COR-L47 (cell line): Measurements from ENCODE around the gene EPS15.
"Not testable (repeated sequence)": the region's sequence is repeated elsewhere in the genome, so short reads cannot be mapped to it uniquely, and the experiment has no call there.

Experiments
- DNase-seq: peaks from one replicate; lab custom pipeline; 2025; lab: John Stamatoyannopoulos, UW

Gene EPS15

GRCh38 chr1:51423073-51423821 is 95.8 kb downstream of the EPS15 start:
- DNase-seq, result no peak

DNA sequence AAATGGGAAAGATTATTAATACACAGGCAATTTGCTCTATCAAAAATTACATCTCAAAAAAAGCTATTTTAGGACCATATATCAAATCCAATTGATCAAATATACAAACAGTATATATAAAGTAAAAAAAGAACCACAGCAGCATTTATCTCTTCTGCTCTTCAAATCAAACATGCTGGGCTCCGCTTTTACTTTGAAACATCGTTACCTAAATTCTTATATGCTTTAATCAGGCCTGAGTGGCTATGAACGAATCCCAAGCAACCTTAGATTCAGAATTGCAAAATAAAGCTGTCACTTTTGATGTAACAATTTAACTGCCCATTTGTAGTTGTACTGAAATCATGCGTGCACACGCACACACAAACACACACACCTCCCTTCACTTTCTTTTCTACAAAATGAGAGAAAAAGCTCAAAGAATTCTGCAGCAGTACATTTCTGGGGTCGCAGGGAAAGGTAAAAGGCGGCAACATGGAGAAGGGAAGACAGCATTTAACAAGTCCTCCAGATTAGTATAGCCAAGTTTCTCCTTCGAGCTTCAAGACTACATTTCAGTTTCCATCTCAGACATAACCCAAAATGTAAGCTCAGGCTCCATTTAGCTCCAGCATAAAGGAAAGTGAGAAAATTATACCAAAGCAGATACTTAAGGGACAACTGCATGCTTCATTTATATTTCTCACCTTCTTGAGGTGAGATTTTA is 96.5 kb downstream of the EPS15 start:
- DNase-seq, result no peak

DNA sequence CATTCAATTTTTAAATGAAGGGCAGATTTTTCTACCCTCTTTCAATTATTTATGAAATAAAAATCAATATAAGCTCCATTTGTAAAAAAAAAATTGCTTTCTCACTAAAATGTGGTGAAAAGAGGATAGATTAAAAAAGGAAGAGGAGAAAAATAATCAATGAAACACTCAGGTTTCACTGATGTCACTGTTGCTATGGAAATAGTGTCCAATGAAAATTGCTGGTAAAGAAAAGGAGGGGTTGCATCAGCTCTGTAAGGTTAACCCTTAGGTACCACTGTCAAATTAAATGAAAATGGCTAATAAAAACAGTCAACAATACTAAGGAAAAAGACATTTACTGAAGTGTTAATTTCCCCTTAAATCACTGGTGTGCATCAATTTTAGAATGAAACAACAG is 97.1 kb downstream of the EPS15 start:
- peak; percentile 13 for DNase-seq

DNA sequence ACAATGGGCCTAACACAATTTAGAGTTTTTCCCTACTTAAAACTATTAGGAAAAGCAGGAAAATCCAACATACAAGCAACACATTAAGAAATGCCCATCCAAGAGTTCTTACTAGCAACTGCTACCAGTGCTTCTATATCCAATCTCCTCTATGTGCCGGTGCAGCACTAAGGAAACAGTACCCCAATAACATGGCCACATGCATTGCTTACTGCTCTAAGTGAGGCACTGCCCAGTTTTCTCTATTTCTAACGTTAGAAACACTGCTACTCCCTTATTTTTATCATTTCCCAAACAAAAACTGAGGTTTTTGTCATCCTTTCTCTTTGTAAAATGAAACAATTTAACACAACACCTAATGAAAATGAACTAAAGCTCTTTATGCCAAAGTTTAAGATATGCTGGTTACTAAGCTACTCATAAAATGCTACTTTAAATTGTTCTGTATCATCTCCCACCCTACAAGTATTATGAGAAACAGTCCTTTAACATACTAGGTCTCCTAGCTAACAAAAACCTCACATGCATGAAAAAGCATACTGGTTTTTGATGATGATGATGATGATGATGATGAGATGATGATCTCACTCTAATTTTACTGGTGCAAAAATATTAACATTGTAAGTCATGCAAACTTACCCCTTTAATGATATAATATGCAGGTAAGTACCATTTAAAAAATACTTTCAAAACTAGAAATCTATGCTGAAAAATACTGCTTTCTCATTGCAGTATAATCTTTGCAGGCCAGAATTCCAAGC is 98.0 kb downstream of the EPS15 start:
- DNase-seq, result no peak

- DNase-seq, result no peak
These were observed 100.6 kb downstream of the EPS15 start for GRCh38 chr1:51418384-51418959.

DNA sequence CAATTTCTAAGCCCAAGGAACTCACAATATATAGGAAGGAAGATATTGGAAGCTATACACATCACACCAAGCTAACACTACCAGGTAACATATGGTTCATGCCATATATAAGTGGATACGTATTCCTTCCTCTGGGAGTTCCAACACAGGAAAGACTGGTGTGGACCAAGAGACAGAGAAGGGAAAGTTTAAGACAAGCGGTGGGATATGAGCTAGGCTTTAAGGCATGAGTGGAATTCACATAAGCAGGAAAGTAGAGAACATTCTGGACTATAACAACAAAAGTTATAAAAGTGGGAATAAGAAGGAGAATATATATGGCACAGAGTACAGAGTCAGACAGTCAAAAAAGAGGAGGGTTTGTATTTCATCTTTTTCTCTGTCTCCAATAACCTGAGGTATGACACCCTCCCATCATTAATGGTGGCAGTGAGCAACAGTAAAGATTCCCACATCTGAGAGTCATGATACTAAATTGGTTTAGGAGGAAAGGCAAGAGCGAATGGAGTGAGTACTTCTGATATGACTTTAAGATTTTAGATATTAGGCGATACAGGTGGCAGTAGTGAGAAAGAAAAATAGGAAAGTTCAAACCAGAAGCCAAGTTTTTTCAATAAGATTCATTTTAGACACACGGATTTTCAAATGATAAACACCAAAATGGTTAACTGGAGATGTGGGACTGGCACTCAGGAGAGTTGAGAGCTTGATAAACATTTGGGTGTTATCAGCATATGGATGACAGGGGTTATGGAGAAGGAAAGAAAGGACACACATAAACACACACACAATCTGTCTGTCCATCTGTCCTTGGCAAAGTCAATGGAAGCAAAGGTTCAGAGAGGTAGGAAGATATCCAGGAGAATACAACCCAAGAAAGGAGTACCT is 101.3 kb downstream of the EPS15 start:
- no peak for DNase-seq

GRCh38 chr1:51416910-51417309 is 102.2 kb downstream of the EPS15 start:
- DNase-seq, result no peak

DNA sequence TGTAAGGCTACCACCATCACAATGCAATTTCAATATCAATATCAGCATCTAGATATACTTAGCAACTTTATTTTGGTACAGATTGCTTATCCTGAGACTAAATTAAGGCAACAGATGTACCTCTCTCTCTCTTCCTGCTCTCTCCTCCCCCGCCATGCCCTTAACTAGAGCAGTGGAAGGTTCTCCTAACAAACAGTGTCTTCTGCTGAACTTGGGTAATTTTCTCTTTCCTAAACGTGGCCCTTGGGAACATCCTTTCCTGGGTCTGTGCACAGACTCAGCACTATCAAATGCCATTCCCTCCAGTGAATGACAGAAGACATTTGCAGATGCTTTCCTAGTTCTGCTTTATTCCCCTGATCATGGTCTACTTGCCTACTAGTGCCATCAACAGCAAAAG is 103.1 kb downstream of the EPS15 start:
- DNase-seq, result no peak

DNA sequence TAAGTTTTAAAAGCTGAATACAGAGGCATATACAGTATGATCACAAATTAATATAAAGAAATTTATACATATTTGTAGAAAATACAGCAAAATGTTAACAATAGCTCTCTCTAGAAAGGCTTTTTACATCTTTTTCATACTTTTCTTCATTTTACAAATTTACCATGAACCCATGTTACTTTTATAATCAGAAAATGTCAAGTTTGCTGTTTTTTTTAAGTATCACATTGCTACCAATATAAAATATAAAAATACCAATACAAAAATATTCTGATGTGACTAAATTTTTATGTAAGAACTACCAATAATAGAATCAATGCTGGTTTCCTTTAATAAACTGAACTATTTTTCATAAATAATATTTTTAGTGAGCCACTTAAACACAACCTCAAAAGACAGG is 104.3 kb downstream of the EPS15 start:
- DNase-seq, result no peak

DNA sequence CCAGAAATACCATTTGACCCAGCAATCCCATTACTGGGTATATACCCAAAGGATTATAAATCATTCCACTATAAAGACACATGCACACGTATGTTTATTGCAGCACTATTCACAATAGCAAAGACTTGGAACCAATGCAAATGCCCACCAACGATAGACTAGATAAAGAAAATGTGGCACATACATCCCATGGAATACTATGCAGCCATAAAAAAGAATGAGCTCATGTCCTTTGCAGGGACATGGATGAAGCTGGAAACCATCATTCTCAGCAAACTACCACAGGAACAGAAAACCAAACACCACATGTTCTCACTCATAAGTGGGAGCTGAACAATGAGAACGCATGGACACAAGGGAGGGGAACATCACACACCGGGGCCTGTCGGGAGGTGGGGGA is 107.2 kb downstream of the EPS15 start:
- DNase-seq, result not testable (repeated sequence)

DNA sequence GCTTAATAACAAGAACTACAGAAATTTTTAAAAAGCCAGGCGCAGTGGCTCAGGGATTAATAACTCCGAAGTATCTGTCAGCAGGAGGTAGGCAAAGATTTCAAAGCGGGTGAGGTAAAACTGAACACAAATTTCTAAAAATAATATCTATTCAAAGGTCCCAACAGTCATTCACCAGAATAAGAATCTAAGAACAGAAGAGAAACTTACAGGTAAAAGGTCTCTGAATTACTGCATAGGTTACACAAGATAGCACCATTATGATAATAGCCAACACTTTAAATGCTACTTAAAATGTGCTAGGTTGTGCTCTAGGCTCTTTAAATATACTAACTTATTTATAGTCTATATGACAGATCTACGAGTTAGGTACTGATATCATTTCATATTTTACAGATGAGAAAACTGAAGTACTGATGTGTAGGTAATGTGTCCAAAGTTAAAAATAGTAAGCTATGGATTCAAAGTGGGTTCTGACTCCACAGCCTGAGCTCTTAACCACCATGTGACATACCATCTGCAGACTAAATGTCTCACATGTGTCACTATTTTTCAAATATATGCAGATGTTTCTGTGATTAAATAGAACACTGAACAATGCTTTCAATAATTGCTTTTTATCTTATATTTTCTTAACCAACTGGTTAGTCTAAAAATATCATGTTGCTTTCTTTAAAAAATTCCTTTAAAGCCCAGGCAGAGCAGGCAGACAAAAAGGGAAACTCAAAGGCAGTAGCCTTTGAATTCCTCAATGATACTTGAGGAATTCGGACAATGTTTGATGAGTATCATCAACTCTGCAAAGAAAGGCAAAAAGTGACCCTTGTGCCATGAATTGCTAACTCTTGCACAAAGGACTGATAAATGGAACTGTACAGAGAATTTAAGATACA is 108.3 kb downstream of the EPS15 start:
- no peak for DNase-seq

DNA sequence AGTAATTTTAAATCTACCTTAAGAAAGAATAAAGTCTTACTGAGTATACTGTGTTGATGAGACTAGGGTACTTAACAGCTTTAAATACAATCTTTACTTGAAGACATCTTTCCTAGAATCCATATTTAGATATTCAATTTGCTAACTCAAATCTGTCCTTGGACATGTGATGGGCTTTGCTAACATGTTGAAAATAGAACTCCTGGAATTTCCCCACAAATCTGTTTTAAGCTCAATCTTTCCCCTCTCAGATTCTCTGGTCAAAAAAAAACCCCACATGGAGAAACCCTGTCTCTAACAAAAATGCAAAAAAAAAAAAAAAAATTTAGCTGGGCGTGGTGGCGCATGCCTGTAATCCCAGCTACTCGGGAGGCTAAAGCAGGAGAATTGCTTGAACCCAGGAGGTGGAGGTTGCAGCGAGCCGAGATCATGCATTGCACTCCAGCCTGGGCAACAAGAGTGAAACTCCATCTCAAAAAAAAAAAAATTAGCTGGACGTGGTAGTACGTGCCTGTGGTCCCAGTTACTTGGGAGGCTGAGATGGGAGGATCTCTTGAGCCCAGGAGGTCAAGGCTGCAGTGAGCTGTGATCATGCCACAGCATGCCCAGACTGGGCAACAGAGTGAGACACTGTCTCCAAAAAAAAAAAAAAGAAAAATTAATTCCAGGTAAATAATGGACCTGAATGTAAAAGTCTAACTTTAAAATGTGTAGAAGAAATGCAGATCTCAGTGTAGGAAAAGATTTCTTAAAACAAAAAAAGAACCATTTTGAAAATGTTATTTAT is 109.1 kb downstream of the EPS15 start:
- not testable (repeated sequence) for DNase-seq

DNA sequence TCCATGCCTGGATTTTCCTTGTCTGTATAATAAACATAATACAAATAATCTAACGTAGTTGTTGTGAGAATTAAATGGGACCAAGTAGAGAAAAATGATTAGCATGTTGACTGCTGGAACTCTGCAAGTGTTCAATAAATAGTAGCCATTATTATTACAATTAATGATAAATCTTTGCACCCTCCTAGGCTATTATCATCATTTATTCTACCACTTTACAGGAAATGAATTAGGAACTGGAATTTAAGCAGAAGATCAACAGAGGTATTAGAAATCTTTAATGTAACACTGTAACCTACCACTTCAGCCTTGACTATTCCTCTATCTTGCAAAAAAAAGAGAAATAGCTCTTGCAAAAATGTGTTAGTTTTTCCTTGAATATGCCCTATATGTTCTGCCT is 126.8 kb downstream of the EPS15 start:
- DNase-seq, result no peak

- not testable (repeated sequence) for DNase-seq
These were observed 128.4 kb downstream of the EPS15 start for GRCh38 chr1:51390641-51391040.

GRCh38 chr1:51387288-51387687 is 131.8 kb downstream of the EPS15 start:
- not testable (repeated sequence) for DNase-seq

GRCh38 chr1:51386259-51386658 is 132.8 kb downstream of the EPS15 start:
- not testable (repeated sequence) for DNase-seq

- no peak for DNase-seq
These were observed 133.3 kb downstream of the EPS15 start for GRCh38 chr1:51385776-51386175.

GRCh38 chr1:51381964-51382363 is 137.1 kb downstream of the EPS15 start:
- DNase-seq, result no peak

DNA sequence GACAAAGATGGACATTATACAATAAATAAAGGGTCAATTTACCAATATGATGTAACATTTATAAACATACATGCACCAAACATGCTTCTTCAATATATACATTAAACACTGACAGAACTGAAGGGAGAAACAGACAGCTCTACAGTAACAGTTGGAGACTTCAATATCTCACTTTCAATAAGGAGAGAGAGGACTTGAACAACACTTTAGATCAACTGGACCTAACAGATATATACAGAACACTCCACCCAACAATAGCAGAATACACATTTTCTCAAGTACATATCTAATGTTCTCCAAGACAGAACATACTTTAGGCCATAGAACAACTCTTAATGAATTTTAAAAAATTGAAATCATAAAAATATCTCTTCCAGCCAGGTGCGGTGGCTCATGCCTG is 138.1 kb downstream of the EPS15 start:
- no peak for DNase-seq

DNA sequence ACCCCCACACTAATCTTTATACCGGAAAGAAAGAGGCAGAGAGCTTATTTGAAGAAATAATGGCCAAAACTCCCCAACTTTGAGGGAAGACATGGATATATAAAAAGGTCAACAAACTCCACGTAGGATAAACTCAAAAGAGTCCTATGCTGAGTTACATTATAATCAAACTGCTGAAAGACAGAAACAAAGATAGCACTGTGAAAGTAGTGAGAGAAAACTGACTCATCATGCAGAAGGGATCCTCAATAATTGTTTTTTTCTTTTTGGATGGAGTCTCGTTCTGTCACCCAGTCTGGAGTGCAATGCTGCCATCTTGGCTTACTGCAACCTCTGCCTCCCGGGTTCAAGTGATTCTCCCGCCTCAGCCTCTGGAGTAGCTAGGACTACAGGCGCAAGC is 140.2 kb downstream of the EPS15 start:
- no peak for DNase-seq
